ENCODE data around the gene RTN4. TPM values are rescaled to one million over a fixed set of nuclear protein-coding genes. Genes with fewer than 3 reads are reported as not detected.

The RTN4 gene
- total RNA-seq, 1 experiment from 2014 or later, result 513 TPM

GRCh38 chr2:55022476-55022875, 27.8 kb downstream of the RTN4 start:
- Histone ChIP-seq H3K9me3 (ENCODE audit: control insufficient read depth, insufficient read depth, low read depth, low read length) (no peaks in the 10 kb centered on the region), H3K27ac (ENCODE audit: low read length) (no peak overlapping the region; the same call in 1 of the 2 replicates), H3K27me3 (ENCODE audit: control insufficient read depth, insufficient read depth, low read length) (no peaks in the 10 kb centered on the region), H3K4me1 (ENCODE audit: control insufficient read depth, insufficient read depth, low read length) (peaks cover 61% of the 10 kb centered on the region), H3K4me3 (ENCODE audit: low read depth in 2 of 2, low read length in 2 of 2) (no peak overlapping the region), H3K36me3 (ENCODE audit: control insufficient read depth, insufficient read depth, low read length) (no peaks in the 10 kb centered on the region; the same call in 1 of the 2 replicates)
- ChIA-PET CTCF (no interaction called here), POLR2A (no interaction called here)
- DNase-seq (ENCODE audit: low read depth, low spot score) (no peak), ATAC-seq (peak; percentile 33)
- TF ChIP-seq REST (IDR thresholded peaks at IDR 0.05; ENCODE audit: insufficient read depth in 1 of 2, low read depth in 2 of 2, low read length in 1 of 2), result no peak
- TF ChIP-seq CTCF (IDR thresholded peaks at IDR 0.05), result no peak
- no peak for TF ChIP-seq POLR2AphosphoS5 (IDR thresholded peaks at IDR 0.05; ENCODE audit: low read depth, low read length)
- no peak for TF ChIP-seq TCF7L2 (IDR thresholded peaks at IDR 0.05; ENCODE audit: low read depth, low read length)
- TF ChIP-seq SIN3A (IDR thresholded peaks at IDR 0.05; ENCODE audit: borderline replicate concordance, insufficient read depth, low read depth, low read length), result no peak
- in situ Hi-C loops (cut with HindIII; ENCODE audit: low pct_unique_long_range_greater_than_20kb, low sequenced_read_pairs), result no loop called here
- no TSS peak for BruUV-seq (replicated peaks)
- intact Hi-C loops (cut with micrococcal nuclease; ENCODE audit: unreplicated experiment), result no loop called here

- POLR2A ChIA-PET, result no interaction called here
- H3K4me1 ChIP-seq (ENCODE audit: control insufficient read depth, insufficient read depth, low read length), result peaks cover 48% of the 10 kb centered on the region
- BruUV-seq (replicated peaks), result no TSS peak
- intact Hi-C loops (cut with micrococcal nuclease; ENCODE audit: unreplicated experiment) (no loop called here), in situ Hi-C loops (cut with HindIII; ENCODE audit: low pct_unique_long_range_greater_than_20kb, low sequenced_read_pairs) (no loop called here)
- no peaks in the 10 kb centered on the region; the same call in 1 of the 2 replicates for H3K36me3 ChIP-seq (ENCODE audit: control insufficient read depth, insufficient read depth, low read length)
- H3K27ac ChIP-seq (ENCODE audit: low read length), result no peak overlapping the region
- ATAC-seq (no peak), DNase-seq (ENCODE audit: low read depth, low spot score) (no peak)
- no peak for TF ChIP-seq SIN3A (IDR thresholded peaks at IDR 0.05; ENCODE audit: borderline replicate concordance, insufficient read depth, low read depth, low read length)
- TF ChIP-seq POLR2AphosphoS5 (IDR thresholded peaks at IDR 0.05; ENCODE audit: low read depth, low read length), result no peak
- no peak for TF ChIP-seq TCF7L2 (IDR thresholded peaks at IDR 0.05; ENCODE audit: low read depth, low read length)
- no peak for TF ChIP-seq REST (IDR thresholded peaks at IDR 0.05; ENCODE audit: insufficient read depth in 1 of 2, low read depth in 2 of 2, low read length in 1 of 2)
- no peak for TF ChIP-seq CTCF (IDR thresholded peaks at IDR 0.05)
- no peaks in the 10 kb centered on the region for H3K9me3 ChIP-seq (ENCODE audit: control insufficient read depth, insufficient read depth, low read depth, low read length)
- H3K27me3 ChIP-seq (ENCODE audit: control insufficient read depth, insufficient read depth, low read length), result no peaks in the 10 kb centered on the region
- CTCF ChIA-PET, result no interaction called here
- H3K4me3 ChIP-seq (ENCODE audit: low read depth in 2 of 2, low read length in 2 of 2), result no peak overlapping the region
Measured at GRCh38 chr2:55019526-55020258, 30.6 kb downstream of the RTN4 start.

Measured in Panc1 (cell line).